HEK293 (cell line): ENCODE measurements around the gene CNTN4.

Experiments used
- CTCF ChIA-PET: fragments of 350-600 bp; formaldehyde crosslinking; extraction: SDS; loops from one replicate; lab custom pipeline; 2021; ENCODE audit warnings: antibody characterized with exemption; lab: Yijun Ruan, JAX
- POLR2A ChIA-PET: fragments of 300-600 bp; formaldehyde crosslinking; extraction: SDS; loops from one replicate; lab custom pipeline; 2020; ENCODE audit warnings: antibody characterized with exemption, inconsistent platforms; lab: Yijun Ruan, JAX
- H3K27ac ChIP-seq: fragments of 200-500 bp; sonication (Bioruptor generic); 2 replicates; pipeline ENCODE4 v1.5.1; 2014; ENCODE audit warnings: low read depth, low read length, control low read depth, inconsistent platforms; ENCODE audit errors: extremely low read depth
- H3K36me3 ChIP-seq, 2 experiments: fragments of 200-500 bp in 1 of 2; sonication (Bioruptor generic) in 1 of 2; 1 replicate in 1 of 2; 2 replicates in 1 of 2; pipeline ENCODE4 v1.5.1; 2014 to 2017; ENCODE audit warnings: inconsistent platforms in 2 of 2, low read length in 2 of 2; ENCODE audit not compliant: control insufficient read depth in 2 of 2, insufficient read depth in 1 of 2
- H3K4me1 ChIP-seq: fragments of 200-500 bp; sonication (Bioruptor generic); 2 replicates; pipeline ENCODE4 v1.5.1; 2014; ENCODE audit warnings: mild to moderate bottlenecking, low read length, inconsistent platforms; ENCODE audit not compliant: control insufficient read depth, insufficient read depth
- H3K4me3 ChIP-seq: 2 replicates; pipeline ENCODE4 v1.5.1; 2011; ENCODE audit warnings: low read depth, mild to moderate bottlenecking, control low read depth, low read length, moderate library complexity
- H3K9me3 ChIP-seq: fragments of 200-500 bp; sonication (Bioruptor generic); 2 replicates; pipeline ENCODE4 v1.5.1; 2014; ENCODE audit warnings: low read depth, low read length, inconsistent platforms; ENCODE audit not compliant: control insufficient read depth, insufficient read depth
- KLF9 ChIP-seq: fragments of 450-650 bp; formaldehyde crosslinking; IDR thresholded peaks from 2 replicates; pipeline ENCODE4 v1.5.1; 2016; ENCODE audit warnings: missing biosample characterization, missing genetic modification characterization, low read depth
- REPIN1 ChIP-seq: fragments of 450-650 bp; formaldehyde crosslinking; IDR thresholded peaks from 2 replicates; pipeline ENCODE4 v1.5.1; 2017; ENCODE audit warnings: missing biosample characterization, missing genetic modification characterization, low read depth
- SP2 ChIP-seq: fragments of 450-650 bp; formaldehyde crosslinking; IDR thresholded peaks from 2 replicates; pipeline ENCODE4 v1.5.1; 2016; ENCODE audit warnings: missing biosample characterization, missing genetic modification characterization
- ZBTB11 ChIP-seq: fragments of 450-650 bp; formaldehyde crosslinking; conservative IDR thresholded peaks from 2 replicates; pipeline ENCODE4 v1.5.1; 2016; ENCODE audit warnings: low read depth, missing biosample characterization, missing genetic modification characterization
- ZBTB49 ChIP-seq: fragments of 450-650 bp; formaldehyde crosslinking; IDR thresholded peaks from 2 replicates; pipeline ENCODE4 v1.5.1; 2016; ENCODE audit warnings: missing biosample characterization, missing genetic modification characterization, low read depth
- ZNF175 ChIP-seq: fragments of 450-650 bp; formaldehyde crosslinking; IDR thresholded peaks from 2 replicates; pipeline ENCODE4 v1.5.1; 2016; ENCODE audit warnings: missing biosample characterization, missing genetic modification characterization
- ZNF214 ChIP-seq: fragments of 450-650 bp; formaldehyde crosslinking; IDR thresholded peaks from 2 replicates; pipeline ENCODE4 v1.5.1; 2017; ENCODE audit warnings: missing biosample characterization, mild to moderate bottlenecking, missing genetic modification characterization, borderline replicate concordance
- ZNF280D ChIP-seq: fragments of 450-650 bp; formaldehyde crosslinking; IDR thresholded peaks from 2 replicates; pipeline ENCODE4 v1.5.1; 2016; ENCODE audit warnings: missing biosample characterization, missing genetic modification characterization
- ZNF324 ChIP-seq: fragments of 450-650 bp; formaldehyde crosslinking; IDR thresholded peaks from 2 replicates; pipeline ENCODE4 v1.5.1; 2016; ENCODE audit warnings: missing biosample characterization, missing genetic modification characterization
- ZNF416 ChIP-seq: fragments of 450-650 bp; formaldehyde crosslinking; IDR thresholded peaks from 2 replicates; pipeline ENCODE4 v1.5.1; 2016; ENCODE audit warnings: missing biosample characterization, missing genetic modification characterization
- ZNF549 ChIP-seq: fragments of 450-650 bp; IDR thresholded peaks from 2 replicates; pipeline ENCODE4 v1.5.1; 2018; ENCODE audit warnings: missing biosample characterization, missing genetic modification characterization, mild to moderate bottlenecking, inconsistent platforms, moderate library complexity
- ZNF626 ChIP-seq: fragments of 450-650 bp; sonication (Bioruptor Pico); formaldehyde crosslinking; IDR thresholded peaks from 2 replicates; pipeline ENCODE4 v1.5.1; 2018; ENCODE audit warnings: missing biosample characterization, missing genetic modification characterization, inconsistent platforms
- ZSCAN23 ChIP-seq: fragments of 450-650 bp; formaldehyde crosslinking; IDR thresholded peaks from 2 replicates; pipeline ENCODE4 v1.5.1; 2016; ENCODE audit warnings: missing biosample characterization, missing genetic modification characterization
- TF ChIP-seq, protein P1 (sequence below): fragments of 450-650 bp; formaldehyde crosslinking; conservative IDR thresholded peaks from 2 replicates; pipeline ENCODE4 v1.5.1; 2016; ENCODE audit warnings: low read depth, missing biosample characterization, missing genetic modification characterization
- TF ChIP-seq, protein P2 (sequence below): fragments of 450-650 bp; formaldehyde crosslinking; IDR thresholded peaks from 2 replicates; pipeline ENCODE4 v1.5.1; 2016; ENCODE audit warnings: missing biosample characterization, missing genetic modification characterization, low read depth
- TF ChIP-seq, protein P3 (sequence below): fragments of 450-650 bp; formaldehyde crosslinking; IDR thresholded peaks from 2 replicates; pipeline ENCODE4 v1.5.1; 2016; ENCODE audit warnings: missing biosample characterization, missing genetic modification characterization
- TF ChIP-seq, protein P4 (sequence below): fragments of 450-650 bp; IDR thresholded peaks from 2 replicates; pipeline ENCODE4 v1.5.1; 2018; ENCODE audit warnings: missing biosample characterization, missing genetic modification characterization

CNTN4 gene

GRCh38 chr3:2993736-2994135, 895.1 kb downstream of the CNTN4 start (continued):
- TF ChIP-seq, protein P1, sequence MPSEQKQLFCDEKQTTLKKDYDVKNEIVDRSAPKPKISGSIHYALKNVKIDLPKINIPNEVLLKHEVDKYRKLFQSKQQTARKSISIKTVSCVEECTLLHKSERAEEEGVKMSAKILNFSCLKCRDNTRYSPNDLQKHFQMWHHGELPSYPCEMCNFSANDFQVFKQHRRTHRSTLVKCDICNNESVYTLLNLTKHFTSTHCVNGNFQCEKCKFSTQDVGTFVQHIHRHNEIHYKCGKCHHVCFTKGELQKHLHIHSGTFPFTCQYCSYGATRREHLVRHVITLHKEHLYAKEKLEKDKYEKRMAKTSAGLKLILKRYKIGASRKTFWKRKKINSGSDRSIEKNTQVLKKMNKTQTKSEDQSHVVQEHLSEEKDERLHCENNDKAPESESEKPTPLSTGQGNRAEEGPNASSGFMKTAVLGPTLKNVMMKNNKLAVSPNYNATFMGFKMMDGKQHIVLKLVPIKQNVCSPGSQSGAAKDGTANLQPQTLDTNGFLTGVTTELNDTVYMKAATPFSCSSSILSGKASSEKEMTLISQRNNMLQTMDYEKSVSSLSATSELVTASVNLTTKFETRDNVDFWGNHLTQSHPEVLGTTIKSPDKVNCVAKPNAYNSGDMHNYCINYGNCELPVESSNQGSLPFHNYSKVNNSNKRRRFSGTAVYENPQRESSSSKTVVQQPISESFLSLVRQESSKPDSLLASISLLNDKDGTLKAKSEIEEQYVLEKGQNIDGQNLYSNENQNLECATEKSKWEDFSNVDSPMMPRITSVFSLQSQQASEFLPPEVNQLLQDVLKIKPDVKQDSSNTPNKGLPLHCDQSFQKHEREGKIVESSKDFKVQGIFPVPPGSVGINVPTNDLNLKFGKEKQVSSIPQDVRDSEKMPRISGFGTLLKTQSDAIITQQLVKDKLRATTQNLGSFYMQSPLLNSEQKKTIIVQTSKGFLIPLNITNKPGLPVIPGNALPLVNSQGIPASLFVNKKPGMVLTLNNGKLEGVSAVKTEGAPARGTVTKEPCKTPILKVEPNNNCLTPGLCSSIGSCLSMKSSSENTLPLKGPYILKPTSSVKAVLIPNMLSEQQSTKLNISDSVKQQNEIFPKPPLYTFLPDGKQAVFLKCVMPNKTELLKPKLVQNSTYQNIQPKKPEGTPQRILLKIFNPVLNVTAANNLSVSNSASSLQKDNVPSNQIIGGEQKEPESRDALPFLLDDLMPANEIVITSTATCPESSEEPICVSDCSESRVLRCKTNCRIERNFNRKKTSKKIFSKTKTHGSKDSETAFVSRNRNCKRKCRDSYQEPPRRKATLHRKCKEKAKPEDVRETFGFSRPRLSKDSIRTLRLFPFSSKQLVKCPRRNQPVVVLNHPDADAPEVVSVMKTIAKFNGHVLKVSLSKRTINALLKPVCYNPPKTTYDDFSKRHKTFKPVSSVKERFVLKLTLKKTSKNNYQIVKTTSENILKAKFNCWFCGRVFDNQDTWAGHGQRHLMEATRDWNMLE = no peak
- TF ChIP-seq ZNF324 (tag by site-specific recombination) = no peak
- TF ChIP-seq, protein P2, sequence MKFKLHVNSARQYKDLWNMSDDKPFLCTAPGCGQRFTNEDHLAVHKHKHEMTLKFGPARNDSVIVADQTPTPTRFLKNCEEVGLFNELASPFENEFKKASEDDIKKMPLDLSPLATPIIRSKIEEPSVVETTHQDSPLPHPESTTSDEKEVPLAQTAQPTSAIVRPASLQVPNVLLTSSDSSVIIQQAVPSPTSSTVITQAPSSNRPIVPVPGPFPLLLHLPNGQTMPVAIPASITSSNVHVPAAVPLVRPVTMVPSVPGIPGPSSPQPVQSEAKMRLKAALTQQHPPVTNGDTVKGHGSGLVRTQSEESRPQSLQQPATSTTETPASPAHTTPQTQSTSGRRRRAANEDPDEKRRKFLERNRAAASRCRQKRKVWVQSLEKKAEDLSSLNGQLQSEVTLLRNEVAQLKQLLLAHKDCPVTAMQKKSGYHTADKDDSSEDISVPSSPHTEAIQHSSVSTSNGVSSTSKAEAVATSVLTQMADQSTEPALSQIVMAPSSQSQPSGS (tag by site-specific recombination) = no peak
- TF ChIP-seq ZNF214 = no peak
- no peak for TF ChIP-seq ZNF280D (tag by site-specific recombination)
- no peak for TF ChIP-seq REPIN1 (tag by site-specific recombination)
- no peak for TF ChIP-seq ZBTB49 (tag by site-specific recombination)
- TF ChIP-seq ZNF549 (tag by site-specific recombination) = no peak

- Histone ChIP-seq H3K9me3 (no peaks in the 10 kb centered on the region), H3K4me1 (no peaks in the 10 kb centered on the region), H3K36me3 (no peaks in the 10 kb centered on the region), H3K4me3 (no peak overlapping the region), H3K27ac (no peak overlapping the region)
- CTCF ChIA-PET = interaction anchor here (1.4 kb wide), 1 partner anchor 20 kb away, joined by 3 read pairs; no protein-coding TSS in a partner anchor
- POLR2A ChIA-PET = no interaction called here
- no peak for TF ChIP-seq ZNF175 (tag by site-specific recombination)
- no peak for TF ChIP-seq ZNF416
- TF ChIP-seq, protein P3, sequence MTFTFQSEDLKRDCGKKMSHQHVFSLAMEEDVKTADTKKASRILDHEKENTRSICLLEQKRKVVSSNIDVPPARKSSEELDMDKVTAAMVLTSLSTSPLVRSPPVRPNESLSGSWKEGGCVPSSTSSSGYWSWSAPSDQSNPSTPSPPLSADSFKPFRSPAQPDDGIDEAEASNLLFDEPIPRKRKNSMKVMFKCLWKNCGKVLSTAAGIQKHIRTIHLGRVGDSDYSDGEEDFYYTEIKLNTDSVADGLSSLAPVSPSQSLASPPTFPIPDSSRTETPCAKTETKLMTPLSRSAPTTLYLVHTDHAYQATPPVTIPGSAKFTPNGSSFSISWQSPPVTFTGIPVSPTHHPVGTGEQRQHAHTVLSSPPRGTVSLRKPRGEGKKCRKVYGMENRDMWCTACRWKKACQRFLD = no peak
- no peak for TF ChIP-seq SP2 (tag by site-specific recombination)
- no peak for TF ChIP-seq KLF9 (tag by site-specific recombination)
- no peak for TF ChIP-seq ZBTB11 (tag by site-specific recombination)
- no peak for TF ChIP-seq ZNF626
- no peak for TF ChIP-seq ZSCAN23 (tag by site-specific recombination)
- TF ChIP-seq, protein P4, sequence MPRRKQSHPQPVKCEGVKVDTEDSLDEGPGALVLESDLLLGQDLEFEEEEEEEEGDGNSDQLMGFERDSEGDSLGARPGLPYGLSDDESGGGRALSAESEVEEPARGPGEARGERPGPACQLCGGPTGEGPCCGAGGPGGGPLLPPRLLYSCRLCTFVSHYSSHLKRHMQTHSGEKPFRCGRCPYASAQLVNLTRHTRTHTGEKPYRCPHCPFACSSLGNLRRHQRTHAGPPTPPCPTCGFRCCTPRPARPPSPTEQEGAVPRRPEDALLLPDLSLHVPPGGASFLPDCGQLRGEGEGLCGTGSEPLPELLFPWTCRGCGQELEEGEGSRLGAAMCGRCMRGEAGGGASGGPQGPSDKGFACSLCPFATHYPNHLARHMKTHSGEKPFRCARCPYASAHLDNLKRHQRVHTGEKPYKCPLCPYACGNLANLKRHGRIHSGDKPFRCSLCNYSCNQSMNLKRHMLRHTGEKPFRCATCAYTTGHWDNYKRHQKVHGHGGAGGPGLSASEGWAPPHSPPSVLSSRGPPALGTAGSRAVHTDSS = no peak
These were observed 896.5 kb downstream of the CNTN4 start for GRCh38 chr3:2995195-2995594.
